H1 (cell line): ENCODE data around the gene GAD2.

ENCODE experiments used
- BACH1 ChIP-seq: IDR thresholded peaks from 2 replicates; pipeline ENCODE4 v1.6.1; 2012; ENCODE audit warnings: low read length, improper control_type of control experiment
- EP300 ChIP-seq, 2 experiments: IDR thresholded peaks; 1 replicate in 1 of 2; 2 replicates in 1 of 2; pipeline ENCODE4 v1.6.1; 2011 to 2012; ENCODE audit warnings: low read depth in 2 of 2, low read length in 2 of 2, mild to moderate bottlenecking in 2 of 2, borderline replicate concordance in 1 of 2, inconsistent platforms in 1 of 2, moderate library complexity in 1 of 2
- EZH2 ChIP-seq: fragments of 200-600 bp; sonication (generic); IDR thresholded peaks from 2 replicates; pipeline ENCODE4 v1.7.1; 2012; ENCODE audit warnings: low read depth, mild to moderate bottlenecking, moderate library complexity, low read length, inconsistent platforms; ENCODE audit not compliant: severe bottlenecking
- GABPA ChIP-seq: IDR thresholded peaks from 2 replicates; pipeline ENCODE4 v1.6.1; 2011; ENCODE audit warnings: mild to moderate bottlenecking, low read length, moderate library complexity, borderline replicate concordance; ENCODE audit not compliant: insufficient read depth
- JUN ChIP-seq: IDR thresholded peaks from 2 replicates; pipeline ENCODE4 v1.6.1; 2011; ENCODE audit warnings: low read depth, mild to moderate bottlenecking, improper control_type of control experiment, low read length
- KDM1A ChIP-seq: fragments of 200-600, 300-600 bp; sonication (generic); IDR thresholded peaks from 2 replicates; pipeline ENCODE4 v1.7.1; 2016; ENCODE audit warnings: mild to moderate bottlenecking, low read length, borderline replicate concordance
- POLR2A ChIP-seq, 2 experiments: IDR thresholded peaks; 1 replicate in 1 of 2; 2 replicates in 1 of 2; pipeline ENCODE4 v1.6.1; 2011; ENCODE audit warnings: low read depth in 2 of 2, low read length in 2 of 2, mild to moderate bottlenecking in 2 of 2; ENCODE audit errors: control extremely low read depth in 1 of 2
- USF2 ChIP-seq: IDR thresholded peaks from 2 replicates; pipeline ENCODE4 v1.6.1; 2011; ENCODE audit warnings: low read length, improper control_type of control experiment
- TF ChIP-seq, protein P1 (sequence below), 3 experiments: IDR thresholded peaks; 1 replicate in 2 of 3; 2 replicates in 1 of 3; pipeline versions ENCODE4 v1.5.1 to v1.6.1; 2011; ENCODE audit warnings: low read length in 3 of 3, mild to moderate bottlenecking in 3 of 3, inconsistent platforms in 2 of 3, low read depth in 1 of 3, moderate library complexity in 1 of 3; ENCODE audit not compliant: insufficient read depth in 1 of 3; ENCODE audit errors: control extremely low read depth in 1 of 3

DNA sequence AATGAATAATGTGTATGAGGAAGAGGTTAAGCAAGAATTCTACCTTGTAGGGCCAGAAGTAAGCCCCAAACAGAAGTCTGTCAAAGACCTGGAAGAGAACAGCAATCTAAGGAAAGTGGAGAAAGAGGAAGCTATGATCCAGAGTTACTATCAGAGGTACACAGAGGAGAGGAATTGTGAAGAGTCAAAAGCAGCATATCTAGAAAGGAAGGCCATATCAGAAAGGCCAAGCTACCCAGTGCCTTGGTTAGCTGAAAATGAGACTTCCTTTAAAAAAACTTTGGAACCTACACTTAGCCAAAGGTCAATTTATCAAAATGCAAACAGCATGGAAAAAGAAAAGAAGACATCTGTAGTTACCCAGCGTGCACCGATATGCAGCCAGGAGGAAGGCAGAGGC lies 42.7 kb upstream of the GAD2 start:
- TF ChIP-seq EZH2 (no peak), POLR2A (IDR thresholded peaks at IDR 0.05; ENCODE audit: control extremely low read depth in 1 of 2, low read depth in 2 of 2, low read length in 2 of 2) (no peak), BACH1 (no peak), JUN (no peak), KDM1A (no peak), GABPA (no peak), EP300 (IDR thresholded peaks at IDR 0.05; ENCODE audit: borderline replicate concordance in 1 of 2, low read depth in 2 of 2, low read length in 2 of 2) (no peak), USF2 (no peak)
- TF ChIP-seq, protein P1, sequence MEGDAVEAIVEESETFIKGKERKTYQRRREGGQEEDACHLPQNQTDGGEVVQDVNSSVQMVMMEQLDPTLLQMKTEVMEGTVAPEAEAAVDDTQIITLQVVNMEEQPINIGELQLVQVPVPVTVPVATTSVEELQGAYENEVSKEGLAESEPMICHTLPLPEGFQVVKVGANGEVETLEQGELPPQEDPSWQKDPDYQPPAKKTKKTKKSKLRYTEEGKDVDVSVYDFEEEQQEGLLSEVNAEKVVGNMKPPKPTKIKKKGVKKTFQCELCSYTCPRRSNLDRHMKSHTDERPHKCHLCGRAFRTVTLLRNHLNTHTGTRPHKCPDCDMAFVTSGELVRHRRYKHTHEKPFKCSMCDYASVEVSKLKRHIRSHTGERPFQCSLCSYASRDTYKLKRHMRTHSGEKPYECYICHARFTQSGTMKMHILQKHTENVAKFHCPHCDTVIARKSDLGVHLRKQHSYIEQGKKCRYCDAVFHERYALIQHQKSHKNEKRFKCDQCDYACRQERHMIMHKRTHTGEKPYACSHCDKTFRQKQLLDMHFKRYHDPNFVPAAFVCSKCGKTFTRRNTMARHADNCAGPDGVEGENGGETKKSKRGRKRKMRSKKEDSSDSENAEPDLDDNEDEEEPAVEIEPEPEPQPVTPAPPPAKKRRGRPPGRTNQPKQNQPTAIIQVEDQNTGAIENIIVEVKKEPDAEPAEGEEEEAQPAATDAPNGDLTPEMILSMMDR (IDR thresholded peaks at IDR 0.05; ENCODE audit: control extremely low read depth in 1 of 3, insufficient read depth in 1 of 3, low read depth in 1 of 3, low read length in 3 of 3) = no peak
